Amygdala (tissue), 56 donors: ENCODE measurements around the gene HELB.

Experiments
- DNase-seq, 56 donors: peaks; one replicate each; lab custom pipeline; 2025; lab: John Stamatoyannopoulos, UW

The HELB gene

GRCh38 chr12:66301944-66302826 is at the start of gene HELB:
TSS of gene HELB (plus strand) at chr12:66302493. CDS start at chr12:66302604, 111 bp downstream.
- peak; percentile 48 to 97 (median 87) for DNase-seq

GRCh38 chr12:66252771-66253170 is 49.5 kb upstream of the HELB start:
- DNase-seq, result no peak

GRCh38 chr12:66255737-66256136 is 46.6 kb upstream of the HELB start:
- DNase-seq, result no peak

GRCh38 chr12:66258011-66258410 is 44.3 kb upstream of the HELB start:
- DNase-seq, result no peak

- no peak for DNase-seq
Measured at GRCh38 chr12:66262737-66263136, 39.6 kb upstream of the HELB start.

- peak in 1 of 56 donors; percentile 1 for DNase-seq
Measured at GRCh38 chr12:66268562-66268961, 33.7 kb upstream of the HELB start.

- DNase-seq, result no peak
Measured at GRCh38 chr12:66269142-66269541, 33.2 kb upstream of the HELB start.

- DNase-seq, result peak in 18 of 56 donors; percentile 1 to 40 (median 7)
Measured at GRCh38 chr12:66269757-66270383, 32.4 kb upstream of the HELB start.

- no peak for DNase-seq
Measured at GRCh38 chr12:66270613-66271012, 31.7 kb upstream of the HELB start.

- no peak for DNase-seq
Measured at GRCh38 chr12:66272650-66273049, 29.6 kb upstream of the HELB start.

GRCh38 chr12:66273147-66273546 is 29.1 kb upstream of the HELB start:
- no peak for DNase-seq

- DNase-seq, result no peak
Measured at GRCh38 chr12:66275040-66275439, 27.3 kb upstream of the HELB start.

- peak in 1 of 56 donors; percentile 1 for DNase-seq
Measured at GRCh38 chr12:66279123-66279712, 23.1 kb upstream of the HELB start.

- no peak for DNase-seq
Measured at GRCh38 chr12:66280561-66280960, 21.7 kb upstream of the HELB start.

GRCh38 chr12:66282244-66282643 is 20.0 kb upstream of the HELB start:
- no peak for DNase-seq

- no peak for DNase-seq
Measured at GRCh38 chr12:66287275-66287674, 15.0 kb upstream of the HELB start.

GRCh38 chr12:66288121-66288520 is 14.2 kb upstream of the HELB start:
- DNase-seq, result no peak

- DNase-seq, result no peak
Measured at GRCh38 chr12:66289485-66289884, 12.8 kb upstream of the HELB start.

GRCh38 chr12:66290716-66291200 is 11.5 kb upstream of the HELB start:
- DNase-seq, result no peak

- DNase-seq, result no peak
Measured at GRCh38 chr12:66296176-66296683, 6.1 kb upstream of the HELB start.

GRCh38 chr12:66297080-66297479 is 5.2 kb upstream of the HELB start:
- no peak for DNase-seq
